PFSK-1 (cell line): Measurements from ENCODE around the gene STAT3.

Experiments used
- FOXP2 ChIP-seq: optimal IDR thresholded peaks from 2 replicates; pipeline ENCODE3; 2011; ENCODE audit warnings: borderline replicate concordance, control low read depth, inconsistent platforms; ENCODE audit not compliant: insufficient read depth; ENCODE audit errors: extremely low read length, extremely low read depth
- POLR2AphosphoS5 ChIP-seq: IDR thresholded peaks from 2 replicates; pipeline ENCODE4 v1.6.1; 2012; ENCODE audit warnings: low read depth, mild to moderate bottlenecking, control low read depth, low read length, moderate library complexity
- REST ChIP-seq, 2 experiments: IDR thresholded peaks; 2 replicates each; pipeline versions ENCODE4 v1.6.1 to v1.8.0; 2011 to 2012; ENCODE audit warnings: low read depth in 2 of 2, low read length in 2 of 2, control low read depth in 1 of 2, inconsistent platforms in 1 of 2, mild to moderate bottlenecking in 1 of 2, moderate library complexity in 1 of 2; ENCODE audit not compliant: insufficient read depth in 1 of 2
- SIN3A ChIP-seq: IDR thresholded peaks from 2 replicates; pipeline ENCODE4 v1.6.1; 2012; ENCODE audit warnings: mild to moderate bottlenecking, low read length, moderate library complexity, borderline replicate concordance; ENCODE audit not compliant: insufficient read depth
- TAF1 ChIP-seq: IDR thresholded peaks from 2 replicates; pipeline ENCODE4 v1.6.1; 2012; ENCODE audit warnings: low read length, control low read depth, borderline replicate concordance; ENCODE audit not compliant: insufficient read depth

The STAT3 gene

GRCh38 chr17:42309986-42310786 lies 78.1 kb downstream of the STAT3 start:
- TF ChIP-seq REST (IDR thresholded peaks at IDR 0.05; ENCODE audit: insufficient read depth in 1 of 2, low read depth in 2 of 2, low read length in 2 of 2) = no peak
- no peak for TF ChIP-seq POLR2AphosphoS5
- TF ChIP-seq TAF1 = no peak
- no peak for TF ChIP-seq FOXP2

DNA sequence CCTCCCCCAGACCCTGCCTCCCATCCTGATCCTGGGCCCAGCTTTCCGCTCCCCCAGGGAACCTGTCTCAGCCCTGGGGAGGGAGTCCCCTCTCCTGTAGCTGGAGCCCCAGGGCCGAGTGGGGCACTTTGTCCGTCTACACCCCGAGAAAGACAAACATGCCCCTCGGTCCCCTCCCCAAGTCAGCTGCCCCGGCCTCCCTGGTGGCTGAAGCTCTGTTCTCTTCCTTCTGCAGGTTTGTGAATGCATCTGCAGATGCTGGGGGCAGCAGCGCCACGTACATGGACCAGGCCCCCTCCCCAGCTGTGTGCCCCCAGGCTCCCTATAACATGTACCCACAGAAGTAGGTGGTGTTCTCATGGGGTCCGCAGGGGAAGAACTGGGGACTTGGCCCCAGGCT lies 79.1 kb downstream of the STAT3 start:
- TF ChIP-seq FOXP2 (no peak), SIN3A (no peak), POLR2AphosphoS5 (no peak), REST (IDR thresholded peaks at IDR 0.05; ENCODE audit: insufficient read depth in 1 of 2, low read depth in 2 of 2, low read length in 2 of 2) (no peak), TAF1 (no peak)

DNA sequence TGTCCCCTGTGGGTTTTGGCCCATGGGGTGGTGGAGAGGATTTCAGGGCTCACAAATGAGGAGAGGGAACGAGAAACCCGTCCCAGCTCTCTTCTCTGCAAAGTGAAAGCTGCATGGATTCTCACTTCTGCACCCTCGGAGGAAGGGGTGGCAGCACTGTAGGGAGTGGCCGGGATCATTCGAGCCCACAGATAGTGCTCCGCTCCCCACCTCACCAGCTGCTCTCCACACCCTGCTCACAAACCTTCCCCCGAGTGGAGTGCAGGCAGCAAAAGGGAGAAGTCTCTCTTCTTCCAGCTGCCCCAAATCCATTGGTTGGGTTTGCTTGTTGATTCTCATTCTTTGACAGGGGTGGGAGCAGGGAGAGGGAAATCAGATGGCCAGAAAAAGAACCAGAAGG lies 79.8 kb downstream of the STAT3 start:
- no peak for TF ChIP-seq TAF1
- no peak for TF ChIP-seq FOXP2
- no peak for TF ChIP-seq POLR2AphosphoS5
- no peak for TF ChIP-seq REST (IDR thresholded peaks at IDR 0.05; ENCODE audit: insufficient read depth in 1 of 2, low read depth in 2 of 2, low read length in 2 of 2)
- TF ChIP-seq SIN3A = no peak

DNA sequence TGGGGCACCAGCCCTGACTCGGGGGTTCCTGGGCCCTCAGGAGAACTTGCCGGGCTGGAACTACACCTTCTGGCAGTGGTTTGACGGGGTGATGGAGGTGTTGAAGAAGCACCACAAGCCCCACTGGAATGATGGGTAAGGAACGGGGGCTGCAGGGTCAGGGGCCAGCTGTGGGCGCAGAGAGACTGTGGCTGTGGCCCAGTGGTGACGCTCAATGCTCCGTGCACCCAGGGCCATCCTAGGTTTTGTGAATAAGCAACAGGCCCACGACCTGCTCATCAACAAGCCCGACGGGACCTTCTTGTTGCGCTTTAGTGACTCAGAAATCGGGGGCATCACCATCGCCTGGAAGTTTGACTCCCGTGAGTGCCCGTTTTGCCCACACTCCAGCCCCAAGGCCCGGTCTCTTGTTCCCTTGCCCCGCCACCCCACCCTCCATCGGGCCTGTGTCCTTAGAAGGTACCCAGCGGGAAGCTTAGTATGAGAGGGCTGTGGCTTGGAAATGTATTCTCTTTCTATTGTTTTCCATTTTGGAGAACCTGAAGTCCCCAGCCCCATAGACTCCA lies 80.8 kb downstream of the STAT3 start:
- TF ChIP-seq SIN3A (no peak), FOXP2 (no peak), TAF1 (no peak), POLR2AphosphoS5 (no peak), REST (IDR thresholded peaks at IDR 0.05; ENCODE audit: insufficient read depth in 1 of 2, low read depth in 2 of 2, low read length in 2 of 2) (no peak)
